Stimulated activated CD4-positive, alpha-beta T cell treated with anti-CD3 and anti-CD28 coated beads, TNF-alpha, amount 100 ng/mL, for 4 hours (primary cell): Measurements from ENCODE around the gene GLTPD2.

Experiments used
- DNase-seq, 3 experiments: peaks; one replicate each; pipeline ENCODE4 v3.0.0-alpha.2; 2020; ENCODE audit warnings: low read depth in 3 of 3

Gene GLTPD2

GRCh38 chr17:4788807-4789700 is at the start of gene GLTPD2:
Gene GLTPD2 (plus strand): TSS chr17:4788964. CDS start chr17:4789012, 48 bp downstream.
- DNase-seq: no peak

GRCh38 chr17:4739122-4740024 is 49.4 kb upstream of the GLTPD2 start, which contains the start of the genes CXCL16 and ZMYND15:
Gene CXCL16 (minus strand): TSS chr17:4739928. CDS start chr17:4739339, 589 bp downstream.
Gene ZMYND15 (plus strand): TSS chr17:4739833. CDS start chr17:4740549, 716 bp downstream.
- peak; percentile 18 to 48 (median 35) for DNase-seq

- no peak for DNase-seq
Measured at GRCh38 chr17:4740025-4740351, 48.8 kb upstream of the GLTPD2 start.

GRCh38 chr17:4740584-4740983 is 48.2 kb upstream of the GLTPD2 start:
- DNase-seq: no peak

- DNase-seq: no peak
Measured at GRCh38 chr17:4741544-4741943, 47.2 kb upstream of the GLTPD2 start.

GRCh38 chr17:4742133-4742532 is 46.6 kb upstream of the GLTPD2 start:
- DNase-seq: no peak

GRCh38 chr17:4742629-4743028 is 46.1 kb upstream of the GLTPD2 start:
- no peak for DNase-seq

- DNase-seq: no peak
Measured at GRCh38 chr17:4743216-4743615, 45.5 kb upstream of the GLTPD2 start.

- DNase-seq: no peak
Measured at GRCh38 chr17:4743898-4744297, 44.9 kb upstream of the GLTPD2 start.

GRCh38 chr17:4744999-4745969 is 43.5 kb upstream of the GLTPD2 start:
- no peak for DNase-seq

- DNase-seq: no peak
Measured at GRCh38 chr17:4747847-4748246, 40.9 kb upstream of the GLTPD2 start.

GRCh38 chr17:4748686-4749085 is 40.1 kb upstream of the GLTPD2 start:
- DNase-seq: no peak

- DNase-seq: no peak
Measured at GRCh38 chr17:4750606-4751005, 38.2 kb upstream of the GLTPD2 start.

- DNase-seq: no peak
Measured at GRCh38 chr17:4751932-4752331, 36.8 kb upstream of the GLTPD2 start.

- DNase-seq: no peak
Measured at GRCh38 chr17:4753392-4753791, 35.4 kb upstream of the GLTPD2 start.

GRCh38 chr17:4759776-4760236 is 29.0 kb upstream of the GLTPD2 start:
- no peak for DNase-seq

- no peak for DNase-seq
Measured at GRCh38 chr17:4764595-4764994, 24.2 kb upstream of the GLTPD2 start.

- DNase-seq: no peak
Measured at GRCh38 chr17:4766201-4766600, 22.6 kb upstream of the GLTPD2 start.

GRCh38 chr17:4766723-4767122 is 22.0 kb upstream of the GLTPD2 start:
- no peak for DNase-seq

GRCh38 chr17:4768298-4768697 is 20.5 kb upstream of the GLTPD2 start:
- no peak for DNase-seq

- no peak for DNase-seq
Measured at GRCh38 chr17:4769628-4770027, 19.1 kb upstream of the GLTPD2 start.
